CD14-positive monocyte (primary cell): Measurements from ENCODE around the gene STK39. TPM values are rescaled to one million over a fixed set of nuclear protein-coding genes. Genes with fewer than 3 reads are reported as not detected.

ENCODE experiments used
- DNase-seq, 3 donors: peaks; one replicate each; pipeline ENCODE4 v3.0.0-alpha.2; 2011 to 2022
- H2AFZ ChIP-seq: 2 replicates; pipeline ENCODE4 v1.6.0; 2012; ENCODE audit warnings: mild to moderate bottlenecking, low read depth, low read length, inconsistent platforms; ENCODE audit not compliant: insufficient read depth, poor library complexity, severe bottlenecking
- H3K27ac ChIP-seq, 2 donors: 1 replicate in 1 of 2; 2 replicates in 1 of 2; pipeline ENCODE4 v1.5.1; 2012 to 2013; ENCODE audit warnings: low read length in 2 of 2, control low read depth in 1 of 2, inconsistent platforms in 1 of 2, low read depth in 1 of 2, mild to moderate bottlenecking in 1 of 2
- H3K27me3 ChIP-seq, 2 donors: one replicate each; pipeline versions ENCODE4 v1.6.0 to v1.6.1; 2011 to 2013; ENCODE audit warnings: low read length in 2 of 2; ENCODE audit not compliant: control insufficient read depth in 2 of 2, insufficient read depth in 2 of 2
- H3K36me3 ChIP-seq, 2 donors: replicated peaks in 1 of 2; 1 replicate in 1 of 2; 2 replicates in 1 of 2; pipeline versions ENCODE4 v1.5.1 to v1.6.1; 2012 to 2013; ENCODE audit warnings: low read length in 2 of 2, control low read depth in 1 of 2, inconsistent platforms in 1 of 2, mild to moderate bottlenecking in 1 of 2; ENCODE audit not compliant: insufficient read depth in 2 of 2, control insufficient read depth in 1 of 2
- H3K4me1 ChIP-seq, 2 donors: 1 replicate in 1 of 2; 2 replicates in 1 of 2; pipeline versions ENCODE4 v1.5.1 to v1.6.1; 2012 to 2013; ENCODE audit warnings: low read length in 2 of 2, control low read depth in 1 of 2, inconsistent platforms in 1 of 2, mild to moderate bottlenecking in 1 of 2, moderate library complexity in 1 of 2; ENCODE audit not compliant: insufficient read depth in 2 of 2, control insufficient read depth in 1 of 2
- H3K4me2 ChIP-seq: replicated peaks from 2 replicates; pipeline ENCODE3; 2012; ENCODE audit warnings: low read length, moderate library complexity, mild to moderate bottlenecking; ENCODE audit not compliant: poor library complexity, severe bottlenecking; ENCODE audit errors: extremely low read depth
- H3K4me3 ChIP-seq, 3 experiments: fragments of 200-600 bp in 1 of 3; sonication (generic) in 1 of 3; replicated peaks in 1 of 3; 1 replicate in 2 of 3; 2 replicates in 1 of 3; pipeline ENCODE4 v1.5.1; 2011 to 2013; ENCODE audit warnings: low read length in 3 of 3, mild to moderate bottlenecking in 3 of 3, control low read depth in 2 of 3, low read depth in 2 of 3, inconsistent platforms in 1 of 3, moderate library complexity in 1 of 3
- H3K79me2 ChIP-seq: 2 replicates; pipeline ENCODE4 v1.6.0; 2012; ENCODE audit warnings: mild to moderate bottlenecking, control low read depth, inconsistent platforms, low read length, moderate library complexity; ENCODE audit not compliant: insufficient read depth
- H3K9ac ChIP-seq: 2 replicates; pipeline ENCODE4 v1.6.0; 2017; ENCODE audit warnings: low read length, mild to moderate bottlenecking; ENCODE audit not compliant: insufficient read depth, poor library complexity, severe bottlenecking
- H3K9me3 ChIP-seq, 2 donors: replicated peaks in 1 of 2; 1 replicate in 1 of 2; 2 replicates in 1 of 2; pipeline versions ENCODE4 v1.5.1 to v1.6.1; 2012 to 2013; ENCODE audit warnings: low read length in 2 of 2, control low read depth in 1 of 2; ENCODE audit not compliant: control insufficient read depth in 1 of 2, insufficient read depth in 1 of 2
- H4K20me1 ChIP-seq: 2 replicates; pipeline ENCODE4 v1.6.0; 2012; ENCODE audit warnings: mild to moderate bottlenecking, low read length, control low read depth, moderate library complexity; ENCODE audit not compliant: insufficient read depth
- H3K27ac Mint-ChIP-seq, 7 donors: one replicate each; pipeline ENCODE4 v1.8.0; 2020; ENCODE audit warnings: mild to moderate bottlenecking in 7 of 7, mixed read lengths in 7 of 7, moderate library complexity in 6 of 7, inconsistent platforms in 2 of 7
- H3K27me3 Mint-ChIP-seq, 3 donors: one replicate each; pipeline ENCODE4 v1.8.0; 2021 to 2022; ENCODE audit warnings: low read depth in 3 of 3, mild to moderate bottlenecking in 3 of 3, mixed read lengths in 3 of 3, moderate library complexity in 3 of 3, inconsistent platforms in 1 of 3
- H3K36me3 Mint-ChIP-seq, 2 donors: one replicate each; pipeline ENCODE4 v1.8.0; 2020; ENCODE audit warnings: mixed read lengths in 2 of 2, inconsistent platforms in 1 of 2, mild to moderate bottlenecking in 1 of 2
- H3K4me1 Mint-ChIP-seq: one replicate; pipeline ENCODE4 v1.8.0; 2020; ENCODE audit warnings: mild to moderate bottlenecking, mixed read lengths
- H3K4me3 Mint-ChIP-seq, 2 donors: one replicate each; pipeline ENCODE4 v1.8.0; 2020; ENCODE audit warnings: mild to moderate bottlenecking in 2 of 2, mixed read lengths in 2 of 2, moderate library complexity in 1 of 2
- H3K9me3 Mint-ChIP-seq, 7 donors: one replicate each; pipeline ENCODE4 v1.8.0; 2020 to 2022; ENCODE audit warnings: mixed read lengths in 7 of 7, mild to moderate bottlenecking in 6 of 7, moderate library complexity in 6 of 7, inconsistent platforms in 2 of 7
- CTCF ChIP-seq: fragments of 200-600 bp; IDR thresholded peaks from one replicate; pipeline ENCODE4 v1.8.0; 2022; ENCODE audit warnings: antibody characterized with exemption, mild to moderate bottlenecking
- WGBS: methylation state at CpG from one replicate; pipeline ENCODE4 v1.1.5; 2013; ENCODE audit warnings: missing lambda C conversion rate; ENCODE audit not compliant: insufficient coverage; 5-methylcytosine and 5-hydroxymethylcytosine counted together
- intact Hi-C, 2 donors: fragments of 100-400 bp; cut with micrococcal nuclease; formaldehyde crosslinking; loops; one replicate each; pipeline versions ENCODE4 v1.15.0 to v1.15.1; 2023
- polyA plus RNA-seq, 3 donors: library from polyadenylated mRNA; depleted of rRNA in 1 of 3; unstranded in 2 of 3; stranded (reverse) in 1 of 3; fragments of 300-500 nt in 2 of 3; fragments of >200 nt in 1 of 3; fragmentation: Illumina TruSeq in 2 of 3; gene quantifications; 1 replicate in 2 of 3; 2 replicates in 1 of 3; pipeline ENCODE4 v1.2.3, GENCODE V29; 2012 to 2021

STK39 gene
- polyA plus RNA-seq, 3 donors, result 1.2 to 2.7 (median 2.6) TPM

DNA sequence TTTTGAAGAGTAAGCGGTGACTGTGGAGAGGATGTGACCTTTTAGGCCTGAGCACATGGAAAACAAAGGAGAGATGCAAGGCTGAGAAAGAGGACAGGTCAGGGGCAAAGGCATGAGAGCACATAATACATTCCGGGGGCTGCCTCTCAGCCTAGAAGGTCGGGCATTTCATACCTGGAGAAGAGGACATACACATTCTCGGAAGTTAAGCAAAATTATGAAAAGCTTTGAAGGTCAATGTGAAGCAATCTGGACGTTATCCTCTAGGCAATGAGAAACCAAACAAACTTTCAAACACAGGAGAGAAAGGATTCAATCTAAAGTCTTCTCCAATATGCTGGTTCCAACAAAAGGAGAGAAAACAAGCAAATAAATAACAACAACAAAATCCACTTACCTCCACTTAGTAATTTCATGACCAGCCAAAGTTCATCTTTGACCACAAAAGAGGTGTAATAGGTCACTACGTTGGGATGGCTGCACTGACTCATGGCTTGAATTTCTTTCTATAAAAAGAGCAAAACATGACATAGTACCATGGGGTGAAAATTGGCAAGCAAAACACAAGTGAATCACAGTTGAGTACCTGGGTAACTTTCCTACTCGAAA lies 80.4 kb downstream of the STK39 start:
- Mint-ChIP-seq H3K27me3 (peaks cover 0 to 2% (median 0%) of the 10 kb centered on the region in 3 donors), H3K36me3 (peaks cover 29 to 31% of the 10 kb centered on the region in 2 donors), H3K4me3 (no peak overlapping the region), H3K9me3 (no peaks in the 10 kb centered on the region), H3K27ac (peak overlapping the region in 4 of 7 donors; percentile 8 to 68 (median 27)), H3K4me1 (peaks cover 55% of the 10 kb centered on the region)
- 100% methylated on average over 2 of the region's 7 CpGs for WGBS
- Histone ChIP-seq H3K27ac (peak overlapping the region in 1 of 2 donors; percentile 13), H2AFZ (no peak overlapping the region), H3K27me3 (no peaks in the 10 kb centered on the region), H4K20me1 (peaks cover 9% of the 10 kb centered on the region), H3K36me3 (peaks cover 5 to 12% of the 10 kb centered on the region in 2 donors), H3K4me3 (no peak overlapping the region), H3K9me3 (no peaks in the 10 kb centered on the region), H3K79me2 (peaks cover 32% of the 10 kb centered on the region), H3K4me2 (no peak overlapping the region), H3K9ac (no peak overlapping the region), H3K4me1 (peaks cover 45 to 49% of the 10 kb centered on the region in 2 donors)
- TF ChIP-seq CTCF, result no peak
- intact Hi-C loops, result loop anchor here in 1 of 2 donors (10.0 kb wide), 1 partner anchor 78 kb away; the partner anchor contains the start of gene STK39
- DNase-seq, result no peak

DNA sequence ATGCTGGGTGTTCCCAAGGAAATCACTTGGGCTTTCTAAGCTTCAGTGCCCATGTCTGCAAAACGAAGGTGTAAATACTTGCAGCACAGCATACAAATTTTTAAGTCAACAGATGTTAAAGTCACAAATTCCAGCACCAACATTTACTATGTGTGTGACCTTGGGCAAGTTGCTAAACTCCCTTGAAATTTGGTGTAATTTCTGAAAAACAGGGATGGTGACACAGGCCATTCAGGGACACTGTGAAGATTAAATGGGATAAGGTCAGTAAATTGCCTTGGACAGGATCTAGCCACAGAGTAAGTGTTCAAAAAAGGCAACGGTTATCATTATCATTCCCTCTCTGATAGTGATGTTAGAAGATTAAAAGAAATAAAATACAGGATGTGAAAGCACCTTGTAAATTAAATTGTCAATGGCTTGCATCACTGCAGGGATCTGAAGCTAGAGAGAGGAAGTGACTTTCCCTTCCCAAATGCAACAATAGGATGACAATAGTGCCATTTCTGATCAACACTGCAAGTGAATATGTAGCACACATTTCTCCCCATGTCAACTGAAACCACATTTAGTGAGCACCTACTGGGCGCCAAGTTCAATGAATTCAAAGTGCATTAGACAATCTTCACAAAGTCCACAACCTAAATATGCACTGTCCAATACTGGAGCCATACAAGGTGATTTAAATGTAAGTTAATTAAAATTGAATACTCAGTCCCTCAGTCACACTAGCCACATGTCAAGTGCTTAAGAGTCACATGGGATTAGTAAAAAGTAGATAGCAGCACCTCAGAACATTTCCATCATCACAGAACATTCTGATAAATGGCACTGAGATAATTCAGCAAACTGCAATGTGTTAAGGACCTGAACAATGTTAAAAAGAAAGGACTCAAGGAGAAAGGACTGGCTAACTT lies 81.2 kb downstream of the STK39 start:
- peak in 2 of 3 donors; percentile 25 to 34 for DNase-seq
- Mint-ChIP-seq H3K4me1 (peaks cover 48% of the 10 kb centered on the region), H3K36me3 (peaks cover 29 to 33% of the 10 kb centered on the region in 2 donors), H3K9me3 (no peaks in the 10 kb centered on the region), H3K27ac (peak overlapping the region in 5 of 7 donors; percentile 16 to 76 (median 66)), H3K4me3 (peak overlapping the region in 1 of 2 donors; percentile 57), H3K27me3 (peaks cover 0 to 2% (median 0%) of the 10 kb centered on the region in 3 donors)
- peak overlapping the region in 1 of 3 experiments; percentile 29 for H3K4me3 ChIP-seq
- peaks cover 9% of the 10 kb centered on the region for H4K20me1 ChIP-seq
- no peak for TF ChIP-seq CTCF
- H3K4me1 ChIP-seq, result peaks cover 38 to 42% of the 10 kb centered on the region in 2 donors
- no peak overlapping the region for H3K9ac ChIP-seq
- H2AFZ ChIP-seq, result no peak overlapping the region
- H3K27ac ChIP-seq, result peak overlapping the region in 1 of 2 donors; percentile 13
- H3K79me2 ChIP-seq, result peaks cover 29% of the 10 kb centered on the region
- peaks cover 5 to 12% of the 10 kb centered on the region in 2 donors for H3K36me3 ChIP-seq
- 80% methylated on average over 1 of the region's 3 CpGs for WGBS
- intact Hi-C loops, result loop anchor here in 1 of 2 donors (10.0 kb wide), 1 partner anchor 79 kb away; the partner anchor contains the start of gene STK39
- H3K4me2 ChIP-seq, result peak overlapping the region; percentile 41
- no peaks in the 10 kb centered on the region for H3K27me3 ChIP-seq
- H3K9me3 ChIP-seq, result no peaks in the 10 kb centered on the region
